ENCODE results near the gene KDM5B. TPM values are rescaled to one million over a fixed set of nuclear protein-coding genes. Genes with fewer than 3 reads are reported as not detected.

The KDM5B gene
- total and polyA plus RNA-seq, 2 experiments from 2014 or later: 175 to 202 TPM

GRCh38 chr1:202711949-202712635, 96.1 kb downstream of the KDM5B start:
- no peaks in the 10 kb centered on the region for H3K9me2 ChIP-seq (ENCODE audit: insufficient read depth)
- DNase-seq (ENCODE audit: low spot score): peak; percentile 67
- no peaks in the 10 kb centered on the region for H3K36me3 ChIP-seq (ENCODE audit: insufficient read depth)
- peak overlapping the region; percentile 97 for H3K4me3 ChIP-seq
- peaks cover 15% of the 10 kb centered on the region; the same call in 1 of the 2 replicates for H3F3A ChIP-seq (replicated peaks; ENCODE audit: low read depth)
- no peaks in the 10 kb centered on the region for H3K9me3 Mint-ChIP-seq
- H3K79me2 ChIP-seq (replicated peaks; ENCODE audit: insufficient read depth): peaks cover 4% of the 10 kb centered on the region; the same call in 1 of the 2 replicates
- H2AFZ ChIP-seq: peak overlapping the region; percentile 29; the same call in 1 of the 2 replicates
- TF ChIP-seq ZNF114 (CRISPR knock-in tag; IDR thresholded peaks at IDR 0.05) (no peak), REST (IDR thresholded peaks at IDR 0.05; ENCODE audit: unreplicated experiment) (no peak), STAT1 (IDR thresholded peaks at IDR 0.05; ENCODE audit: unreplicated experiment) (no peak), EZH2 (IDR thresholded peaks at IDR 0.05; ENCODE audit: low read depth, unreplicated experiment) (no peak), EZH2phosphoT487 (IDR thresholded peaks at IDR 0.05; ENCODE audit: unreplicated experiment) (no peak), CTCF (conservative IDR thresholded peaks at IDR 0.05; ENCODE audit: low read depth in 2 of 2) (no peak), CREB1 (CRISPR knock-in tag; IDR thresholded peaks at IDR 0.05; ENCODE audit: low read depth) (no peak), NANOG (IDR thresholded peaks at IDR 0.05; ENCODE audit: borderline replicate concordance) (no peak), ETS1 (IDR thresholded peaks at IDR 0.05) (no peak), ZNF331 (CRISPR knock-in tag; IDR thresholded peaks at IDR 0.05; ENCODE audit: low read depth) (no peak), JUNB (IDR thresholded peaks at IDR 0.05; ENCODE audit: unreplicated experiment) (no peak), POLR2AphosphoS5 (IDR thresholded peaks at IDR 0.05; ENCODE audit: low read depth) (no peak)
- TF ChIP-seq, protein P1, sequence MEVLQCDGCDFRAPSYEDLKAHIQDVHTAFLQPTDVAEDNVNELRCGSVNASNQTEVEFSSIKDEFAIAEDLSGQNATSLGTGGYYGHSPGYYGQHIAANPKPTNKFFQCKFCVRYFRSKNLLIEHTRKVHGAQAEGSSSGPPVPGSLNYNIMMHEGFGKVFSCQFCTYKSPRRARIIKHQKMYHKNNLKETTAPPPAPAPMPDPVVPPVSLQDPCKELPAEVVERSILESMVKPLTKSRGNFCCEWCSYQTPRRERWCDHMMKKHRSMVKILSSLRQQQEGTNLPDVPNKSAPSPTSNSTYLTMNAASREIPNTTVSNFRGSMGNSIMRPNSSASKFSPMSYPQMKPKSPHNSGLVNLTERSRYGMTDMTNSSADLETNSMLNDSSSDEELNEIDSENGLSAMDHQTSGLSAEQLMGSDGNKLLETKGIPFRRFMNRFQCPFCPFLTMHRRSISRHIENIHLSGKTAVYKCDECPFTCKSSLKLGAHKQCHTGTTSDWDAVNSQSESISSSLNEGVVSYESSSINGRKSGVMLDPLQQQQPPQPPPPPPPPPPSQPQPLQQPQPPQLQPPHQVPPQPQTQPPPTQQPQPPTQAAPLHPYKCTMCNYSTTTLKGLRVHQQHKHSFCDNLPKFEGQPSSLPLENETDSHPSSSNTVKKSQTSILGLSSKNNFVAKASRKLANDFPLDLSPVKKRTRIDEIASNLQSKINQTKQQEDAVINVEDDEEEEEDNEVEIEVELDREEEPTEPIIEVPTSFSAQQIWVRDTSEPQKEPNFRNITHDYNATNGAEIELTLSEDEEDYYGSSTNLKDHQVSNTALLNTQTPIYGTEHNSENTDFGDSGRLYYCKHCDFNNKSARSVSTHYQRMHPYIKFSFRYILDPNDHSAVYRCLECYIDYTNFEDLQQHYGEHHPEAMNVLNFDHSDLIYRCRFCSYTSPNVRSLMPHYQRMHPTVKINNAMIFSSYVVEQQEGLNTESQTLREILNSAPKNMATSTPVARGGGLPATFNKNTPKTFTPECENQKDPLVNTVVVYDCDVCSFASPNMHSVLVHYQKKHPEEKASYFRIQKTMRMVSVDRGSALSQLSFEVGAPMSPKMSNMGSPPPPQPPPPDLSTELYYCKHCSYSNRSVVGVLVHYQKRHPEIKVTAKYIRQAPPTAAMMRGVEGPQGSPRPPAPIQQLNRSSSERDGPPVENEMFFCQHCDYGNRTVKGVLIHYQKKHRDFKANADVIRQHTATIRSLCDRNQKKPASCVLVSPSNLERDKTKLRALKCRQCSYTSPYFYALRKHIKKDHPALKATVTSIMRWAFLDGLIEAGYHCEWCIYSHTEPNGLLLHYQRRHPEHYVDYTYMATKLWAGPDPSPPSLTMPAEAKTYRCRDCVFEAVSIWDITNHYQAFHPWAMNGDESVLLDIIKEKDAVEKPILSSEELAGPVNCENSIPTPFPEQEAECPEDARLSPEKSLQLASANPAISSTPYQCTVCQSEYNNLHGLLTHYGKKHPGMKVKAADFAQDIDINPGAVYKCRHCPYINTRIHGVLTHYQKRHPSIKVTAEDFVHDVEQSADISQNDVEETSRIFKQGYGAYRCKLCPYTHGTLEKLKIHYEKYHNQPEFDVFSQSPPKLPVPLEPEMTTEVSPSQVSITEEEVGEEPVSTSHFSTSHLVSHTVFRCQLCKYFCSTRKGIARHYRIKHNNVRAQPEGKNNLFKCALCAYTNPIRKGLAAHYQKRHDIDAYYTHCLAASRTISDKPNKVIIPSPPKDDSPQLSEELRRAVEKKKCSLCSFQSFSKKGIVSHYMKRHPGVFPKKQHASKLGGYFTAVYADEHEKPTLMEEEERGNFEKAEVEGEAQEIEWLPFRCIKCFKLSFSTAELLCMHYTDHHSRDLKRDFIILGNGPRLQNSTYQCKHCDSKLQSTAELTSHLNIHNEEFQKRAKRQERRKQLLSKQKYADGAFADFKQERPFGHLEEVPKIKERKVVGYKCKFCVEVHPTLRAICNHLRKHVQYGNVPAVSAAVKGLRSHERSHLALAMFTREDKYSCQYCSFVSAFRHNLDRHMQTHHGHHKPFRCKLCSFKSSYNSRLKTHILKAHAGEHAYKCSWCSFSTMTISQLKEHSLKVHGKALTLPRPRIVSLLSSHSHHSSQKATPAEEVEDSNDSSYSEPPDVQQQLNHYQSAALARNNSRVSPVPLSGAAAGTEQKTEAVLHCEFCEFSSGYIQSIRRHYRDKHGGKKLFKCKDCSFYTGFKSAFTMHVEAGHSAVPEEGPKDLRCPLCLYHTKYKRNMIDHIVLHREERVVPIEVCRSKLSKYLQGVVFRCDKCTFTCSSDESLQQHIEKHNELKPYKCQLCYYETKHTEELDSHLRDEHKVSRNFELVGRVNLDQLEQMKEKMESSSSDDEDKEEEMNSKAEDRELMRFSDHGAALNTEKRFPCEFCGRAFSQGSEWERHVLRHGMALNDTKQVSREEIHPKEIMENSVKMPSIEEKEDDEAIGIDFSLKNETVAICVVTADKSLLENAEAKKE (CRISPR knock-in tag; IDR thresholded peaks at IDR 0.05): no peak
- H3K4me3 Mint-ChIP-seq: peak overlapping the region; percentile 18; the same call in 2 of the 3 replicates
- H3K27me3 Mint-ChIP-seq (ENCODE audit: insufficient read depth, low read depth, poor library complexity): peaks cover 22% of the 10 kb centered on the region
- no peak overlapping the region for H3K27ac Mint-ChIP-seq
- ATAC-seq: peak; percentile 28
- H4K20me1 ChIP-seq (replicated peaks; ENCODE audit: insufficient read depth): no peaks in the 10 kb centered on the region
- no peaks in the 10 kb centered on the region for H3K36me3 Mint-ChIP-seq (ENCODE audit: low read depth)
- 0 out of 2 replicates have a peak overlapping the region, but pooled peaks have one; percentile 59 for H3K27ac ChIP-seq (ENCODE audit: low read depth)
- H3K4me1 Mint-ChIP-seq: peaks cover 51% of the 10 kb centered on the region
- peak overlapping the region; percentile 91 for H3K4me2 ChIP-seq
- peaks cover 40% of the 10 kb centered on the region for H3K4me1 ChIP-seq (ENCODE audit: insufficient read depth)
- peaks cover 31% of the 10 kb centered on the region for H3K27me3 ChIP-seq (ENCODE audit: insufficient read depth)
